GM15510 (cell line): Measurements from ENCODE around the gene OR52N2.

Experiments used
- POLR2A ChIP-seq: IDR thresholded peaks from 3 replicates; pipeline ENCODE4 v1.6.1; 2011; ENCODE audit warnings: borderline replicate concordance; ENCODE audit not compliant: insufficient read length; ENCODE audit errors: extremely low read depth

Gene OR52N2

DNA sequence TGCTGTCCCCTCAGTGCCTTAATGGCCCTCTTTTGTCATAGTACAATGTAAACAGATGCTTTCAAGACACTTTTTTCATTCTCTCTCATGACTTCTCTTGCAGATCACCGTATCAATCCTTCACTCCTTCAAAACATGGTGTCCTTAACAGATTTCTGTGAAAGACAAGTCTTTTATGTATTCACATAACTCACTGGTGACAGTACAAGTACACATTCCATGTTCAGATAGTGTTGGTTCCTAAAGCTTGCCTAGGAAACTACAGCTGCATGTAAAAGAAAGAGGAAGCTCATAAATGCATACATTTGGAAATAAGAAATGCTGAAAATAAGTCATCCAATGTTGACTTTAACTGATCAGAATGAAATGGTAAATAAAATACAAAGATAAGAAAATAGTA lies 38.0 kb downstream of the OR52N2 start:
- no peak for TF ChIP-seq POLR2A

DNA sequence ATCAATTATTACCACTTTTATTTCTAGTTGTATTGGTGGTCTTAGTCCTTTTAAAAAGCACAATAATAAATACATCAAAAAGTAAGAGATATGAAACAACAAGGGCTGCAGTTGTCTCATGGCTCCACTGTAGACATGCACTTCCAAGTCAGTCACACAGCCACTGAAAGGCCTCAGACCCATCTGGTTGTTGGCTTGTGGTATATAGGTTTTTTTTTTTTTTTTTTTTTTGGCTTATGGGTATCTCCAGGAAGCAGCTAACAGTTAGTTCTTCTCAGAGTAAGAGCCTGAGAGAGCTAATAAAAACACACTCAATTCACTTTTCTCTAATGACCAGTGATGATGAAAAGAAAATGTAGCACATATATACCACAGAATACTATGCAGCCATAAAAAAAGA lies 39.0 kb downstream of the OR52N2 start:
- TF ChIP-seq POLR2A = no peak

DNA sequence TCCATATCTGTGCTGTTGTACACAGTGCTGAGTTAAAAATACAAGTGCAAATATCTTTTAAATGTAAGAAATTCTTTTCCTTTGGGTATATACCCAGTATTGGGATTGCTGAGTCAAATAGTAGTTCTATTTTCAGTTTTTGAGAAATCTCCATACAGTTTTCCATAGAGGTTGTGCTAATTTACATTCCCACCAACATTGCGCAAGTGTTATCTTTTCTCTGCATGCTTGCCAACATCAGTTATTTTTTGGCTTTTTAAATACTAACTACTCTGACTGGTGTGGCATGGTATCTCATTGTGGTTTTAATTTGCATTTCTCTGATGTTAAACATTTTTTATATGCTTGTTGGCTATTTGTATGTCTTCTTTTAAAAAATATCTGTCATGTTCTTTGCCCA lies 42.3 kb downstream of the OR52N2 start:
- TF ChIP-seq POLR2A = no peak

DNA sequence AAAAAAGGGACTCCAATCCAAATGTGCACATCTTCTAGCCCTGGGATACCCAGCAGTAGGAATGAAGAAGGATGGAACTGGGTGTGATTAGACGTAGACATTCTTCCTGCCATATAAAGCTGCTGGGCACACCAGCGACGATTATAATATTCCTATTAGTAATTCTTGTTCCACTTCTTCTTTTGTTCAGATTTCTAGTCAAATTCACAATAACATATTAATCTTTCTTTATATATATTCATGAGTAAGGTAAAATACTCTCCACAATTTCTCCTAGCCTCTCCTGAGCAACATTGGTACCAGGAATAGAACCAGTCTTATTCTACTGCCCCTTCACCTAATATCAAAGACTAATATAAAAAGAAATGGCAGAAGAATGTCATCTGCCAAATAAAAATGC lies 48.9 kb downstream of the OR52N2 start, which contains the start of gene OR52E8:
TSS of gene OR52E8 (minus strand) at position 101 of the 400 bp plus-strand sequence. CDS start at position 101, 0 bp downstream.
- TF ChIP-seq POLR2A = no peak

DNA sequence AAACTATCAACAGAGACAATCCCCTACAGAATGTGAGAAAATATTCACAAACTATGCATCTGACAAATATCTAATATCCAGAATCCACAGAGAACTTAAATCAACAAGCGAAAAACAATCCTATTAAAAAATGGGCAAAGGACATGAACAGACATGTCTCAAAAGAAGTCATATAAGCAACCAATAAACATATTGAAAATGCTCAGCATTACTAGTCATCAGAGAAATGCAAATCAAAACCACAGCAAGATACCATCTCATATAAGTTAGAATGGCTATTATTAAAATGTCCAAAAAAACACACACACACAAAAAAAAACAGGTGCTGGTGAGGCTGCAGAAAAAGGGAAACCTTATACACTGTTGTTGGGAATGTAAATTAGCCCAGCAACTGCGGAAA lies 57.1 kb downstream of the OR52N2 start:
- TF ChIP-seq POLR2A = no peak
